GM23338 (cell line): ENCODE measurements around the gene TNNI3. TPM values are rescaled to one million over a fixed set of nuclear protein-coding genes. Genes with fewer than 3 reads are reported as not detected.

Source experiments
- ATAC-seq: fragments of 200-7000 bp; cut with Tn5 transposase; 3 replicates; pipeline ENCODE4 v1.9.1; 2020
- DNase-seq: peaks from one replicate; pipeline ENCODE4 v3.0.0-alpha.2; 2015; ENCODE audit warnings: low spot score
- H2AFZ ChIP-seq: fragments of 200-600 bp; sonication (generic); 2 replicates; pipeline ENCODE4 v1.8.0; 2016; ENCODE audit warnings: antibody characterized with exemption, mild to moderate bottlenecking, moderate library complexity
- H3F3A ChIP-seq: fragments of 200-600 bp; sonication (generic); replicated peaks from 2 replicates; pipeline ENCODE4 v1.8.0; 2017; ENCODE audit warnings: antibody characterized with exemption, mixed run types, low read depth
- H3K27ac ChIP-seq: fragments of 200-600 bp; sonication (generic); 2 replicates; pipeline ENCODE4 v1.6.1; 2016; ENCODE audit warnings: low read depth
- H3K27me3 ChIP-seq: fragments of 200-600 bp; sonication (generic); 2 replicates; pipeline ENCODE4 v1.8.0; 2016; ENCODE audit warnings: mild to moderate bottlenecking, mixed run types, moderate library complexity; ENCODE audit not compliant: insufficient read depth
- H3K36me3 ChIP-seq: fragments of 200-600 bp; sonication (generic); 2 replicates; pipeline ENCODE4 v1.8.0; 2016; ENCODE audit warnings: mild to moderate bottlenecking; ENCODE audit not compliant: insufficient read depth
- H3K4me1 ChIP-seq: fragments of 200-600 bp; sonication (generic); 2 replicates; pipeline ENCODE4 v1.8.0; 2016; ENCODE audit warnings: mild to moderate bottlenecking, moderate library complexity; ENCODE audit not compliant: insufficient read depth
- H3K4me2 ChIP-seq: fragments of 200-600 bp; sonication (generic); 2 replicates; pipeline ENCODE4 v1.7.1; 2017; ENCODE audit warnings: mixed run types
- H3K4me3 ChIP-seq: fragments of 200-600 bp; sonication (generic); 2 replicates; pipeline ENCODE4 v1.6.1; 2016; ENCODE audit warnings: mixed run types
- H3K79me2 ChIP-seq: fragments of 200-600 bp; sonication (generic); replicated peaks from 2 replicates; pipeline ENCODE4 v1.8.0; 2017; ENCODE audit warnings: mild to moderate bottlenecking; ENCODE audit not compliant: insufficient read depth
- H3K9me2 ChIP-seq: fragments of 200-600 bp; sonication (generic); 2 replicates; pipeline ENCODE4 v1.8.0; 2017; ENCODE audit not compliant: insufficient read depth
- H4K20me1 ChIP-seq: fragments of 200-600 bp; sonication (generic); replicated peaks from 2 replicates; pipeline ENCODE4 v1.8.0; 2017; ENCODE audit warnings: mild to moderate bottlenecking; ENCODE audit not compliant: insufficient read depth
- H3K27ac Mint-ChIP-seq: 2 replicates; pipeline ENCODE4 v1.8.0; 2020; ENCODE audit warnings: inconsistent platforms, mild to moderate bottlenecking, moderate library complexity, mixed read lengths
- H3K27me3 Mint-ChIP-seq: 3 replicates; pipeline ENCODE4 v1.8.0; 2022; ENCODE audit warnings: low read depth, mild to moderate bottlenecking, moderate library complexity, mixed read lengths, inconsistent platforms; ENCODE audit not compliant: insufficient read depth, poor library complexity
- H3K36me3 Mint-ChIP-seq: 3 replicates; pipeline ENCODE4 v1.8.0; 2021; ENCODE audit warnings: low read depth, mild to moderate bottlenecking, inconsistent platforms, moderate library complexity, mixed read lengths
- H3K4me1 Mint-ChIP-seq: 3 replicates; pipeline ENCODE4 v1.8.0; 2020; ENCODE audit warnings: mild to moderate bottlenecking, inconsistent platforms, mixed read lengths
- H3K4me3 Mint-ChIP-seq: 3 replicates; pipeline ENCODE4 v1.8.0; 2021; ENCODE audit warnings: moderate library complexity, mild to moderate bottlenecking, inconsistent platforms, mixed read lengths
- H3K9me3 Mint-ChIP-seq: 3 replicates; pipeline ENCODE4 v1.8.0; 2020; ENCODE audit warnings: moderate library complexity, mild to moderate bottlenecking, inconsistent platforms, mixed read lengths
- CREB1 ChIP-seq: fragments of 250-450 bp; sonication (Bioruptor Pico); IDR thresholded peaks from 2 replicates; pipeline ENCODE4 v1.5.0; 2020; ENCODE audit warnings: low read depth, mild to moderate bottlenecking, moderate library complexity
- CTCF ChIP-seq, 2 experiments: fragments of 200-600 bp in 1 of 2; sonication (generic) in 1 of 2; conservative IDR thresholded peaks; 2 replicates each; pipeline versions ENCODE4 v1.5.1 to v1.6.1; 2016 to 2017; ENCODE audit warnings: antibody characterized with exemption in 2 of 2, low read depth in 2 of 2, mild to moderate bottlenecking in 2 of 2, moderate library complexity in 1 of 2
- EZH2 ChIP-seq: fragments of 200-600 bp; sonication (generic); IDR thresholded peaks from one replicate; pipeline ENCODE4 v1.8.0; 2017; ENCODE audit warnings: antibody characterized with exemption, mild to moderate bottlenecking, low read depth; ENCODE audit not compliant: unreplicated experiment
- EZH2phosphoT487 ChIP-seq: fragments of 200-600 bp; sonication (generic); IDR thresholded peaks from one replicate; pipeline ENCODE4 v1.8.1; 2018; ENCODE audit warnings: antibody characterized with exemption; ENCODE audit not compliant: unreplicated experiment
- JUNB ChIP-seq: IDR thresholded peaks from one replicate; pipeline ENCODE4 v1.6.1; 2016; ENCODE audit warnings: antibody characterized with exemption; ENCODE audit not compliant: unreplicated experiment
- NANOG ChIP-seq: IDR thresholded peaks from 2 replicates; pipeline ENCODE4 v1.6.1; 2016; ENCODE audit warnings: antibody characterized with exemption, borderline replicate concordance
- POLR2AphosphoS5 ChIP-seq: IDR thresholded peaks from 2 replicates; pipeline ENCODE4 v1.6.1; 2016; ENCODE audit warnings: antibody characterized with exemption, low read depth
- STAT1 ChIP-seq: IDR thresholded peaks from one replicate; pipeline ENCODE4 v1.6.1; 2016; ENCODE audit warnings: antibody characterized with exemption; ENCODE audit not compliant: unreplicated experiment
- ZNF114 ChIP-seq: fragments of 250-450 bp; sonication (Bioruptor Pico); IDR thresholded peaks from 2 replicates; pipeline ENCODE4 v1.5.0; 2020; ENCODE audit warnings: mild to moderate bottlenecking, moderate library complexity
- ZNF331 ChIP-seq: fragments of 250-450 bp; sonication (Bioruptor Pico); IDR thresholded peaks from 2 replicates; pipeline ENCODE4 v1.5.0; 2020; ENCODE audit warnings: low read depth, mild to moderate bottlenecking, moderate library complexity
- polyA plus RNA-seq: library from polyadenylated mRNA; unstranded; fragments of >200 nt; fragmentation: Nextera tagmentation; extraction: Ambion mirVana; gene quantifications from 2 replicates; pipeline ENCODE4 v1.2.1, GENCODE V29; 2016
- total RNA-seq: library from RNA; depleted of rRNA; stranded (reverse); fragments of >200 nt; shearing (Covaris generic); gene quantifications from 2 replicates; pipeline ENCODE4 v1.2.3, GENCODE V29; 2014
- TF ChIP-seq, protein P1 (sequence below): IDR thresholded peaks from one replicate; pipeline ENCODE4 v1.6.1; 2018; ENCODE audit warnings: antibody characterized with exemption; ENCODE audit not compliant: unreplicated experiment

Gene TNNI3
- total and polyA plus RNA-seq, 2 experiments from 2014 or later = 21.5 to 150 TPM

- no peak for ATAC-seq
- Histone ChIP-seq H3F3A (peaks cover 15% of the 10 kb centered on the region; the same call in 1 of the 2 replicates), H3K4me3 (no peak overlapping the region), H3K79me2 (no peaks in the 10 kb centered on the region), H3K9me2 (0 out of 2 replicates have a peak, but pooled peaks cover 3% of the 10 kb centered on the region), H2AFZ (no peak overlapping the region), H3K27ac (no peak overlapping the region), H3K27me3 (peaks cover 64% of the 10 kb centered on the region), H3K4me1 (peaks cover 9% of the 10 kb centered on the region; the same call in 1 of the 2 replicates), H3K36me3 (no peaks in the 10 kb centered on the region), H4K20me1 (no peaks in the 10 kb centered on the region), H3K4me2 (no peak overlapping the region)
- H3K27ac Mint-ChIP-seq = no peak overlapping the region
- DNase-seq = no peak
- H3K4me1 Mint-ChIP-seq = peaks cover 21% of the 10 kb centered on the region; the same call in 2 of the 3 replicates
- peaks cover 6% of the 10 kb centered on the region; the same call in 2 of the 3 replicates for H3K9me3 Mint-ChIP-seq
- peaks cover 33% of the 10 kb centered on the region for H3K27me3 Mint-ChIP-seq
- no peaks in the 10 kb centered on the region; the same call in 2 of the 3 replicates for H3K36me3 Mint-ChIP-seq
- TF ChIP-seq, protein P1, sequence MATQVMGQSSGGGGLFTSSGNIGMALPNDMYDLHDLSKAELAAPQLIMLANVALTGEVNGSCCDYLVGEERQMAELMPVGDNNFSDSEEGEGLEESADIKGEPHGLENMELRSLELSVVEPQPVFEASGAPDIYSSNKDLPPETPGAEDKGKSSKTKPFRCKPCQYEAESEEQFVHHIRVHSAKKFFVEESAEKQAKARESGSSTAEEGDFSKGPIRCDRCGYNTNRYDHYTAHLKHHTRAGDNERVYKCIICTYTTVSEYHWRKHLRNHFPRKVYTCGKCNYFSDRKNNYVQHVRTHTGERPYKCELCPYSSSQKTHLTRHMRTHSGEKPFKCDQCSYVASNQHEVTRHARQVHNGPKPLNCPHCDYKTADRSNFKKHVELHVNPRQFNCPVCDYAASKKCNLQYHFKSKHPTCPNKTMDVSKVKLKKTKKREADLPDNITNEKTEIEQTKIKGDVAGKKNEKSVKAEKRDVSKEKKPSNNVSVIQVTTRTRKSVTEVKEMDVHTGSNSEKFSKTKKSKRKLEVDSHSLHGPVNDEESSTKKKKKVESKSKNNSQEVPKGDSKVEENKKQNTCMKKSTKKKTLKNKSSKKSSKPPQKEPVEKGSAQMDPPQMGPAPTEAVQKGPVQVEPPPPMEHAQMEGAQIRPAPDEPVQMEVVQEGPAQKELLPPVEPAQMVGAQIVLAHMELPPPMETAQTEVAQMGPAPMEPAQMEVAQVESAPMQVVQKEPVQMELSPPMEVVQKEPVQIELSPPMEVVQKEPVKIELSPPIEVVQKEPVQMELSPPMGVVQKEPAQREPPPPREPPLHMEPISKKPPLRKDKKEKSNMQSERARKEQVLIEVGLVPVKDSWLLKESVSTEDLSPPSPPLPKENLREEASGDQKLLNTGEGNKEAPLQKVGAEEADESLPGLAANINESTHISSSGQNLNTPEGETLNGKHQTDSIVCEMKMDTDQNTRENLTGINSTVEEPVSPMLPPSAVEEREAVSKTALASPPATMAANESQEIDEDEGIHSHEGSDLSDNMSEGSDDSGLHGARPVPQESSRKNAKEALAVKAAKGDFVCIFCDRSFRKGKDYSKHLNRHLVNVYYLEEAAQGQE = no peak
- TF ChIP-seq NANOG (no peak), ZNF331 (CRISPR knock-in tag) (no peak), CTCF (conservative IDR thresholded peaks at IDR 0.05; ENCODE audit: low read depth in 2 of 2) (no peak), EZH2phosphoT487 (no peak), EZH2 (no peak), JUNB (no peak), POLR2AphosphoS5 (no peak), CREB1 (CRISPR knock-in tag) (no peak), ZNF114 (CRISPR knock-in tag) (no peak)
- peak overlapping the region; percentile 10; the same call in 1 of the 3 replicates for H3K4me3 Mint-ChIP-seq
Measured at GRCh38 chr19:55171440-55171839, 13.9 kb upstream of the TNNI3 start.

DNA sequence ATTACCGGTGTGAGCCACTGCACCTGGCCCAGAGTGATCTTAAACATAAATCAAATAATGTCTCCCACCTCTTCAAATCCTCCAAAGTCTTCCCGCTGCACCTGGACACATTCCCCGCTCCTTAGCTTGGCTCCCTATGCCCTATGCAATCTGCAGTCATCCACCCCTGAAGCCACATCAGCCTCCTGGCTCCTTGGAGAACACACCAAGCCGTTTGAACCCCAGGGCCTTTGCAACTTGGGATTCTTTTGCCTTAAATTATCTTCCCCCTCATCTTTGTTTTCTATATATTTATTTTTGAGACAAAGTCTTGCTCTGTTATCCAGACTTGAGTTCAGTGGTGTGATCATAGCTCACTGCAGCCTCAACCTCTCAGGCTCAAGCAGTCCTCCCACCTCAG, 11.6 kb upstream of the TNNI3 start:
- Histone ChIP-seq H3F3A (peaks cover 8% of the 10 kb centered on the region; the same call in 1 of the 2 replicates), H3K4me2 (no peak overlapping the region), H3K9me2 (no peaks in the 10 kb centered on the region), H3K27ac (no peak overlapping the region), H4K20me1 (no peaks in the 10 kb centered on the region), H3K4me1 (peaks cover 9% of the 10 kb centered on the region; the same call in 1 of the 2 replicates), H3K27me3 (peaks cover 50% of the 10 kb centered on the region), H3K4me3 (no peak overlapping the region), H2AFZ (no peak overlapping the region), H3K36me3 (no peaks in the 10 kb centered on the region), H3K79me2 (no peaks in the 10 kb centered on the region)
- H3K4me1 Mint-ChIP-seq = peaks cover 20% of the 10 kb centered on the region; the same call in 2 of the 3 replicates
- no peak overlapping the region for H3K27ac Mint-ChIP-seq
- no peak overlapping the region; the same call in 2 of the 3 replicates for H3K4me3 Mint-ChIP-seq
- no peak for TF ChIP-seq ZNF114 (CRISPR knock-in tag)
- TF ChIP-seq, protein P1 = no peak
- no peak for TF ChIP-seq STAT1
- ATAC-seq (no peak), DNase-seq (no peak)
- H3K27me3 Mint-ChIP-seq = peaks cover 34% of the 10 kb centered on the region
- no peaks in the 10 kb centered on the region; the same call in 2 of the 3 replicates for H3K9me3 Mint-ChIP-seq
- H3K36me3 Mint-ChIP-seq = no peaks in the 10 kb centered on the region; the same call in 2 of the 3 replicates
